GM21529 (cell line): ENCODE results near the gene QRICH1.
A peak's percentile ranks its signal among the peaks of the same experiment; 100 is the strongest.

ENCODE experiments used
- ATAC-seq: cut with Tn5 transposase; IDR thresholded peaks from one replicate; pipeline ENCODE4 v1.9.1; 2021; ENCODE audit not compliant: unreplicated experiment

QRICH1 gene, protein sequence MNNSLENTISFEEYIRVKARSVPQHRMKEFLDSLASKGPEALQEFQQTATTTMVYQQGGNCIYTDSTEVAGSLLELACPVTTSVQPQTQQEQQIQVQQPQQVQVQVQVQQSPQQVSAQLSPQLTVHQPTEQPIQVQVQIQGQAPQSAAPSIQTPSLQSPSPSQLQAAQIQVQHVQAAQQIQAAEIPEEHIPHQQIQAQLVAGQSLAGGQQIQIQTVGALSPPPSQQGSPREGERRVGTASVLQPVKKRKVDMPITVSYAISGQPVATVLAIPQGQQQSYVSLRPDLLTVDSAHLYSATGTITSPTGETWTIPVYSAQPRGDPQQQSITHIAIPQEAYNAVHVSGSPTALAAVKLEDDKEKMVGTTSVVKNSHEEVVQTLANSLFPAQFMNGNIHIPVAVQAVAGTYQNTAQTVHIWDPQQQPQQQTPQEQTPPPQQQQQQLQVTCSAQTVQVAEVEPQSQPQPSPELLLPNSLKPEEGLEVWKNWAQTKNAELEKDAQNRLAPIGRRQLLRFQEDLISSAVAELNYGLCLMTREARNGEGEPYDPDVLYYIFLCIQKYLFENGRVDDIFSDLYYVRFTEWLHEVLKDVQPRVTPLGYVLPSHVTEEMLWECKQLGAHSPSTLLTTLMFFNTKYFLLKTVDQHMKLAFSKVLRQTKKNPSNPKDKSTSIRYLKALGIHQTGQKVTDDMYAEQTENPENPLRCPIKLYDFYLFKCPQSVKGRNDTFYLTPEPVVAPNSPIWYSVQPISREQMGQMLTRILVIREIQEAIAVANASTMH

GRCh38 chr3:49093853-49094767 lies at the start of gene QRICH1:
QRICH1 (minus strand) TSS chr3:49094071; CDS start chr3:49077017, 17,054 bp downstream.
- peak; percentile 80 for ATAC-seq

- ATAC-seq, result no peak
Measured at GRCh38 chr3:49140080-49140479, 46.2 kb upstream of the QRICH1 start.

GRCh38 chr3:49135499-49135898 lies 41.6 kb upstream of the QRICH1 start:
- no peak for ATAC-seq

GRCh38 chr3:49134471-49135265 lies 40.8 kb upstream of the QRICH1 start:
- no peak for ATAC-seq

DNA sequence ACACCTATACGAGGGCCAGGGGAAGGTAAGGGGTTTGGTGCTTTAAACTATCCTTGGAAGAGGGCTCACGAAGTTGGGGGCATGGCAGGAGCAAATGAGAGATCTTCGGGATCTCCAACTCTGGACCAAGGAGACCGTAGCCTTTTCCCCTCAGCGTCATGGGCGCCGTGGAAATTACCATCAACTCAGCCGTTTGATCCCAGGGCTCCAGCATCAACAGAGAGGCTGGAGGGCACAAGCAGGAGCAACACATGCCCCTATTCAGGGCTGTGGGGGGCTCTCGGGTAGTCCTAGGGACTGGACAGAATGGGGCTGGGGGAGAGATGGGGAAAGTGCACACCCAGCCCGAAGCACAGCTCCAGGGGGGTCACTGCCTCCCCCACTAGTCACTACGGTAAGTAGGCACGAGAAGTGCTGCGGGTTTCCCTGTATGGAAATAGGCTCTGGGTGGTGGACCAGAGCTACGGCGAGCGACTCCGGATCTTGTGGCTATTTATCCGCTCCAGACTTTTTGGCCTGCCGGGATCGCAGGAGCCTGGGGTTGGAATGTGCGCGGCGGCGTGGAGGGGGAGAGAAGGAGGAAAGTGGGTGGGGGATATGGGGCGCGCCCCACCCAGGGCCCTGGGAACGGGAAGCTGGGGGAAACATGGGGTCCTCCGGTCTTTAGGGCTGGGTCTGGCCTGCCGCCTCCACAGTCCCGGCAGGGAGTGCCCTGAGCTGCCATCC lies 39.5 kb upstream of the QRICH1 start:
- no peak for ATAC-seq

DNA sequence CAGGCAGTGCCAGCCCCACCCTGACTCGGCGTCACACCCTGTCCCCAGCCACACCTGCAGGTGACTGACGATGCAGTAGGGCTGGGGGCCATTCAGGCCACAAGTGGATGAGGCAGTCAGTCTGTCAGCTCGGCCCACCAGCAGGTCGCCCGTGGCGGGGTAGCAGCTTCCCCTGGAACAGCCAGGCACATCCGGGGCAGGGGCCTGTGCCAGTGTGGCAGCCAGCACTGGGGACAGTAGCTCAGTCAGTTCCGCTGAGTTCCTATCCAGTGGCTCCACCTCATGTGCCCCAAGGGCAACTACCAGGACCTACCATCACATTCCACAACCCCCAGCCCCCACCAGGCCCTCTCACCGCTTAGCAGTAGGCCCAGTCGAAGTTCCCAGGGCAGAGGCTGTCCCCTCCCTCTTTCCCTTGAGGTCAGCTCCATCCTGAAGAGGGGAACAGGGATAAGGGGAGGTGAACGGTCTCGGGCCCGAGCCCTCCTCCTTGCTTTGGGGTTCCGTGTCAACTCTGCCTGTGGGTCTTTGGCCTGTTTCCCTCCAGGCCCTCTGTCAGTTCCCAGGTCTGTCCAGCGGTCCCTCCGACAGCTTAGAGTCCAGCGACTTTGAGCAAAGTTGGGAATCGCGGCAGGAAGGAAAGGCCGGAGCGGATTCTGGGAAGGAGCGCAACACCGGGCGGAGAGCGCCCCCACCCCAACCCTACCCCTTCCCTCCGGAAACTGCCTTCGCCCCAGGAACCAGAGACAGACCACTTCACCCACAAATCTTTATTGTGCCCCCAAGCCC lies 38.8 kb upstream of the QRICH1 start, which contains the start of gene LAMB2:
Gene LAMB2 (minus strand): TSS at position 614 of the 789 bp plus-strand sequence. CDS start 183 bp downstream, at position 431.
- no peak for ATAC-seq

GRCh38 chr3:49132073-49132436 lies 38.2 kb upstream of the QRICH1 start:
- no peak for ATAC-seq

GRCh38 chr3:49131576-49131975 lies 37.7 kb upstream of the QRICH1 start:
- ATAC-seq, result no peak

GRCh38 chr3:49131040-49131439 lies 37.2 kb upstream of the QRICH1 start:
- no peak for ATAC-seq

DNA sequence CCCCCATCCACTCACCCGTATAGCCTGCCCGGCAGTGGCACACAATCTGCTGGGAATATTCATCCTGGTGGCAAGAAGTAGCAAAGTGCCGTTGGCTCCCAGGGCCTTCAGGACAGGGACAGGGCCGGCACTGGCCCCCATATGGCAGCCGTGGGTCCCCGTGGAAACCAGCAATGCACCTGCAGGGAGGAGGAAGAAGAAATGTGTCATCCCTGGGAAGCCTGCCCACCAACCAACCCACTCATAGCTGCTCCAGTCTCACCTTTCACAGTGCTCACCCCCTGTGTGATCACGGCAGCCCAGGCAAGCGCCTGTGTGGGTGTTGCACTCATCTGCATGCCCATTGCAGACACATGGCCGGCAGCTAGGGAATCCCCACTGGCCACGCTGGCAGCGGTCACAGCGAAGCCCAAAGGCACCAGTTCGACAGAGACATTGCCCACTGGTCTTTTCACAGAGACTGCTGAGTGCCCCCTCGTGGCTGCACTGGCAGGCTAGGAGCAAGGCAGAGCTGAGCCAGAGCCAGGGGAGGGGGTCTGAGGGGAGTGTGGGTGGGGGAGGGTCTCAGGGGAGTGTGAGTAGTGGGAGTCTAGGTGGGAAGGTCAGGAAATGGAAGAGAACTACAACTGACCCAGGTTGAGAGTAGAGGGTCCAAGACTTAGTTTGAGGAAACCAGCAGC lies 31.3 kb upstream of the QRICH1 start:
- no peak for ATAC-seq

DNA sequence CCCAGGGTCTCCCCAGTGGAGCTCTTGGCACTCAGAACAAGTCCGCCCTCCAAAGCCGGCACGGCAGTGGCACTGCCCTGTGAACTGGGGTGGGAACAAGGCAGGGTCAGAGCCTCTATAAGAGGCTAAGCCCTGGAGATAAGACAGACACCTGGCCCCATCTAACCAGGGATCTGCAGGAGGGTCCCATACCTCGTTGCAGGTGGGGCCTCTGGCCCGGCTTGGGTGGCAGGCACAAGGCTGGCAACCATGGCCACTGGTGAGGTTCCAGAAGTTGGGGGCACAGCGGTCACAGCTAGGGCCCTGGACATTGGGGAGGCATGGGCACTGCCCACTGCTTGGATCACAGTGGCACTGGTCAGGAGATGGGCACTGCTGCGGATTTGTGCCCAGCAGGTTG lies 30.3 kb upstream of the QRICH1 start:
- ATAC-seq, result no peak

DNA sequence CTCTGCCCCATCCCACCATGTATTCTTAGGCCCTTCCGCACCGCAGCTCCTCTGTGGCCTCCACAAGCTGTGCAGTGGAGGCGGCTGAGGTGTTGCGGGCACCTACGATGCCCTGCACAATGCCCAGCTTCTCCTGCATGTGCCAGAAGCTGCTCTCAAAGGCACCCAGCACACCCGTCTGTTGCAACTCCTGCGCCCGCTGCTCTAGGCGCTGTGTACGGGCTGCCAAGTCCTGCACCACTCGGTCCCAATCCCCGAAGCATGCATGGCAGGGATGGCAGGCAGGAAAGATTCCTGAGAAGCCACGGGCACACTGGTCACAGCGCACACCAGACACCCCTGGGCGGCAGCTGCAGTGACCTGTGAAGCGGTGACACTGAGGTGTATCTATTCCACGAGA lies 29.8 kb upstream of the QRICH1 start:
- ATAC-seq, result no peak

- ATAC-seq, result no peak
Measured at GRCh38 chr3:49122886-49123545, 29.1 kb upstream of the QRICH1 start.

GRCh38 chr3:49122451-49122850 lies 28.6 kb upstream of the QRICH1 start:
- ATAC-seq, result no peak

- no peak for ATAC-seq
Measured at GRCh38 chr3:49122022-49122421, 28.2 kb upstream of the QRICH1 start.

DNA sequence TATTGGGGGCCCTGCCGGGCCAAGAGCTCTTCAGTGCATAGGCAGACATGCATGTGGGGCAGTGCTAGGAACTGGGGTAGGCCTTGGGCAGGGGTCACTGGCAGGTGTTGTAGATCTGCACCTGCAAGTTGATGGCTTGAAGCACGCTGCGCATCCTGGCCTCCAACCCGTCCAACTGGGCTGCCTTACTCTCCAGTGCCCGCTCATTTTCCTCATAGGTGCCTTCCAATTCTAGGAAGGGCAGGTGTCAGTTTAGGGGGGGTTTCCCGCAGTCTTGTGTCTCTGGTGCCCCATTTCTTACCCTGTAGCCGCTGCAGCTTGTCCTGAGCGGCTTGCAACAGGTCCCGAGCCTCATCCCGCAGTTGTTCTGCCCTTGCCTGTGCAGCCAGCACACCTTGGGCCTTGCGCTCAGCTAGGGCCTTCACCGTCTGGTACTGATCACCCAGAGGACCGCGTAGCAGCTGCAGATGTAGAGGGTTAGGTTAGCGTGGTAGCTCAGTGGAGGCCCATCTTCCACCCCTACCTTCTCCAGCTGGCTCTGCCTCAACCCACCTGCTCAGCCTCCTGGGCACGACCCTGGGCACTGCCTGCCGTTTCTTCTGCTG lies 27.4 kb upstream of the QRICH1 start:
- ATAC-seq, result no peak

- peak; percentile 93 for ATAC-seq
Measured at GRCh38 chr3:49120438-49121131, 26.7 kb upstream of the QRICH1 start, which contains the start of gene USP19. USP19 (minus strand) TSS chr3:49120823; CDS start chr3:49119145, 1,678 bp downstream.
